WTC11 (cell line): ENCODE results near the gene HELB.

Experiments used
- JUN ChIP-seq: sonication (generic); formaldehyde crosslinking; IDR thresholded peaks from 2 replicates; pipeline ENCODE4 v1.8.0; 2023; ENCODE audit warnings: mild to moderate bottlenecking, missing genetic modification reagents
- MAX ChIP-seq: sonication (generic); formaldehyde crosslinking; IDR thresholded peaks from 2 replicates; pipeline ENCODE4 v1.8.0; 2022; ENCODE audit warnings: mild to moderate bottlenecking, missing genetic modification reagents
- NFE2L1 ChIP-seq: sonication (generic); formaldehyde crosslinking; IDR thresholded peaks from 2 replicates; pipeline ENCODE4 v1.8.1; 2023; ENCODE audit warnings: missing genetic modification reagents
- NR2C2 ChIP-seq: sonication (generic); formaldehyde crosslinking; IDR thresholded peaks from 2 replicates; pipeline ENCODE4 v1.8.0; 2022; ENCODE audit warnings: mild to moderate bottlenecking, missing genetic modification reagents
- TF ChIP-seq, protein P1 (sequence below): fragments of 200-600 bp; IDR thresholded peaks from 2 replicates; pipeline ENCODE4 v1.8.0; 2022; ENCODE audit warnings: antibody characterized with exemption

DNA sequence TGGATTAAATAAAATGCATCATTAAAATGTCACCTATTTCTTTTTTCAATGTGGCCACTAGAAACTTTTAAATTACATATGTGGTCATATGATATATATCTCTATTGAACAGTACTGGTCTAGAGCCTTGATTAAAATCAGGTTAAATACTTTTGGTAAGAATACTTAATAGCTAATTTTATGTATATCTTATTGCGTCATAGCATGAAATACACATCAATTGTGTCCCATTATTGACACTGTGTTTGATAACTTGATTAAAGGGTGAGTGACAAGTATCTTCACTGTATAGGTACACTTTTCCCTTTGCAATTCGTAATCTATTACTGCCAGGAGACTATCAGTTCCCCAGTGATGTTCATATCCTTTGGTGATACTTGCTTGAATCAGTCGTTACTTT is 4.4 kb upstream of the HELB start:
- TF ChIP-seq, protein P1, sequence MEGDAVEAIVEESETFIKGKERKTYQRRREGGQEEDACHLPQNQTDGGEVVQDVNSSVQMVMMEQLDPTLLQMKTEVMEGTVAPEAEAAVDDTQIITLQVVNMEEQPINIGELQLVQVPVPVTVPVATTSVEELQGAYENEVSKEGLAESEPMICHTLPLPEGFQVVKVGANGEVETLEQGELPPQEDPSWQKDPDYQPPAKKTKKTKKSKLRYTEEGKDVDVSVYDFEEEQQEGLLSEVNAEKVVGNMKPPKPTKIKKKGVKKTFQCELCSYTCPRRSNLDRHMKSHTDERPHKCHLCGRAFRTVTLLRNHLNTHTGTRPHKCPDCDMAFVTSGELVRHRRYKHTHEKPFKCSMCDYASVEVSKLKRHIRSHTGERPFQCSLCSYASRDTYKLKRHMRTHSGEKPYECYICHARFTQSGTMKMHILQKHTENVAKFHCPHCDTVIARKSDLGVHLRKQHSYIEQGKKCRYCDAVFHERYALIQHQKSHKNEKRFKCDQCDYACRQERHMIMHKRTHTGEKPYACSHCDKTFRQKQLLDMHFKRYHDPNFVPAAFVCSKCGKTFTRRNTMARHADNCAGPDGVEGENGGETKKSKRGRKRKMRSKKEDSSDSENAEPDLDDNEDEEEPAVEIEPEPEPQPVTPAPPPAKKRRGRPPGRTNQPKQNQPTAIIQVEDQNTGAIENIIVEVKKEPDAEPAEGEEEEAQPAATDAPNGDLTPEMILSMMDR, result no peak
- TF ChIP-seq JUN (CRISPR knock-in tag) (no peak), MAX (CRISPR knock-in tag) (no peak), NR2C2 (CRISPR knock-in tag) (no peak), NFE2L1 (no peak)
